Caco-2 (cell line): ENCODE measurements around the gene RUFY3. TPM values are rescaled to one million over a fixed set of nuclear protein-coding genes. Genes with fewer than 3 reads are reported as not detected.

Experiments used
- BruUV-seq: library from RNA; stranded (reverse); fragments of 400-500 nt; replicated peaks from 2 replicates; lab custom pipeline; 2021; lab: Mats Ljungman, UMichigan
- CTCF ChIA-PET: fragments of 300-600 bp; sonication (Branson Sonifier 250); formaldehyde crosslinking; loops from one replicate; lab custom pipeline; 2022; ENCODE audit warnings: antibody characterized with exemption; lab: Charles Lee
- POLR2A ChIA-PET: fragments of 300-600 bp; sonication (Branson Sonifier 250); formaldehyde crosslinking; loops from one replicate; lab custom pipeline; 2022; ENCODE audit warnings: antibody characterized with exemption; lab: Charles Lee
- DNase-seq, 2 experiments: peaks; one replicate each; pipeline versions ENCODE4 v3.0.0 to v3.0.0-alpha.2; 2020 to 2022
- H3K27me3 ChIP-seq: replicated peaks from 2 replicates; pipeline ENCODE4 v1.6.0; 2011; ENCODE audit warnings: low read length; ENCODE audit not compliant: control insufficient read depth, insufficient read depth
- H3K36me3 ChIP-seq: 2 replicates; pipeline ENCODE4 v1.5.1; 2011; ENCODE audit warnings: low read length; ENCODE audit not compliant: control insufficient read depth, insufficient read depth
- H3K4me1 ChIP-seq: fragments of 250-450 bp; sonication (Bioruptor Pico); 2 replicates; pipeline ENCODE4 v1.5.1; 2020; ENCODE audit warnings: mild to moderate bottlenecking
- H3K4me3 ChIP-seq: 2 replicates; pipeline ENCODE4 v1.5.1; 2011; ENCODE audit warnings: low read depth, mild to moderate bottlenecking, control low read depth, low read length
- H3K9me3 ChIP-seq: fragments of 250-450 bp; sonication (Bioruptor Pico); 2 replicates; pipeline ENCODE4 v1.5.1; 2020; ENCODE audit warnings: mild to moderate bottlenecking, moderate library complexity
- H3K27ac Mint-ChIP-seq: one replicate; pipeline ENCODE4 v1.8.0; 2022; ENCODE audit warnings: mixed read lengths; ENCODE audit not compliant: unreplicated experiment
- H3K27me3 Mint-ChIP-seq: one replicate; pipeline ENCODE4 v1.8.0; 2022; ENCODE audit warnings: mixed read lengths; ENCODE audit not compliant: insufficient read depth, unreplicated experiment
- H3K36me3 Mint-ChIP-seq: one replicate; pipeline ENCODE4 v1.8.0; 2022; ENCODE audit warnings: mild to moderate bottlenecking, mixed read lengths; ENCODE audit not compliant: insufficient read depth, unreplicated experiment
- H3K4me1 Mint-ChIP-seq: one replicate; pipeline ENCODE4 v1.8.0; 2022; ENCODE audit warnings: low read depth, mixed read lengths; ENCODE audit not compliant: unreplicated experiment
- H3K4me3 Mint-ChIP-seq: one replicate; pipeline ENCODE4 v1.8.0; 2022; ENCODE audit warnings: mild to moderate bottlenecking, moderate library complexity, mixed read lengths; ENCODE audit not compliant: unreplicated experiment
- H3K9me3 Mint-ChIP-seq: one replicate; pipeline ENCODE4 v1.8.0; 2022; ENCODE audit warnings: mixed read lengths; ENCODE audit not compliant: unreplicated experiment
- intact Hi-C: fragments of 100-400 bp; cut with micrococcal nuclease; formaldehyde crosslinking; loops from one replicate; pipeline ENCODE4 v1.10.0; 2022; ENCODE audit not compliant: unreplicated experiment
- total RNA-seq: library from RNA; stranded (reverse); gene quantifications from 2 replicates; pipeline ENCODE4 v1.2.3, GENCODE V29; 2022
- TF ChIP-seq, protein P1 (sequence below), 2 experiments: fragments of 200-600 bp in 1 of 2; IDR thresholded peaks; 1 replicate in 1 of 2; 2 replicates in 1 of 2; pipeline versions ENCODE4 v1.5.1 to v1.8.0; 2011 to 2022; ENCODE audit warnings: antibody characterized with exemption in 1 of 2, control low read depth in 1 of 2, inconsistent platforms in 1 of 2, low read depth in 1 of 2, low read length in 1 of 2, mild to moderate bottlenecking in 1 of 2, moderate library complexity in 1 of 2; ENCODE audit not compliant: insufficient read depth in 1 of 2, severe bottlenecking in 1 of 2, unreplicated experiment in 1 of 2

RUFY3 gene
- total RNA-seq, 1 experiment from 2014 or later = 36.6 TPM

DNA sequence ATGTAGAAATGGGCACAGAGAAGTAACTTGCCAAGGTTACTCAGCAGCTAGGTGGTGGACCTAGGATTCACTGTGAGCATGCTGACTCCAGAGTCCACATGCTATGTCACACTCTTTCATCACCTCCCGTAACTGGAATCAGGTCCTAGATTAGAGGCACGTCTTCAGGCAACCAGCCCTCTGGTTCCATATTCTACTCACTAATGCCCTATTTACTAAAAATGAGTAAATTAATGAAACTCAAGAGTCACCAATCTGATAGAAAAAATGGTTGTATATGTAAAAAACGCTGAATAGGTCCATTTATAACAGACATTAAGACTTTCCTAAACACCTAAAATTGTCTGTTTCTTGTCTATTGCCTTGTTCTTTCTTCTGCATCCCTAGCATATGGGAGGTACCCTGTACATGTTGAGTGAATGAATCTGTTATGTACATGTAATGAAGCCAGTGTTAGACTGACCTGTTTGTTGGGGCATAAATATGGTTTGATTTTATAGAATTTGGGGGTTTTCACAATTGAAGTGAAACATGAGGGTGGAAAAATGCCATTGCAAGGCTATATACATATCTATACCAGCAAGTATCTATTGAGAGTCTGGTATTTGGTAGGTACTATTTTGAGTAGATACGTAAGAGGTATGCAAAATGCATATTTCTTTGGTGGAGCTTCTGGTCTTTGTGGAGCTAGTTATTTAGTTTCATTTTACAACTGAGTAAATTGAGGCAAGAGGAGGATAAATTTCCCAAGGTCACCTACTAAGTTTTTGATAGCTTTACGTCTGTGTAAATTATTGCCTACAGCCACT, 7.5 kb upstream of the RUFY3 start:
- no peak overlapping the region for H3K4me3 Mint-ChIP-seq
- no peak overlapping the region for H3K27ac Mint-ChIP-seq
- no peaks in the 10 kb centered on the region for H3K27me3 Mint-ChIP-seq
- TF ChIP-seq, protein P1, sequence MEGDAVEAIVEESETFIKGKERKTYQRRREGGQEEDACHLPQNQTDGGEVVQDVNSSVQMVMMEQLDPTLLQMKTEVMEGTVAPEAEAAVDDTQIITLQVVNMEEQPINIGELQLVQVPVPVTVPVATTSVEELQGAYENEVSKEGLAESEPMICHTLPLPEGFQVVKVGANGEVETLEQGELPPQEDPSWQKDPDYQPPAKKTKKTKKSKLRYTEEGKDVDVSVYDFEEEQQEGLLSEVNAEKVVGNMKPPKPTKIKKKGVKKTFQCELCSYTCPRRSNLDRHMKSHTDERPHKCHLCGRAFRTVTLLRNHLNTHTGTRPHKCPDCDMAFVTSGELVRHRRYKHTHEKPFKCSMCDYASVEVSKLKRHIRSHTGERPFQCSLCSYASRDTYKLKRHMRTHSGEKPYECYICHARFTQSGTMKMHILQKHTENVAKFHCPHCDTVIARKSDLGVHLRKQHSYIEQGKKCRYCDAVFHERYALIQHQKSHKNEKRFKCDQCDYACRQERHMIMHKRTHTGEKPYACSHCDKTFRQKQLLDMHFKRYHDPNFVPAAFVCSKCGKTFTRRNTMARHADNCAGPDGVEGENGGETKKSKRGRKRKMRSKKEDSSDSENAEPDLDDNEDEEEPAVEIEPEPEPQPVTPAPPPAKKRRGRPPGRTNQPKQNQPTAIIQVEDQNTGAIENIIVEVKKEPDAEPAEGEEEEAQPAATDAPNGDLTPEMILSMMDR (IDR thresholded peaks at IDR 0.05; ENCODE audit: insufficient read depth in 1 of 2, low read depth in 1 of 2, low read length in 1 of 2, severe bottlenecking in 1 of 2, unreplicated experiment in 1 of 2) = no peak
- H3K4me1 Mint-ChIP-seq = peaks cover 15% of the 10 kb centered on the region
- H3K36me3 Mint-ChIP-seq = no peaks in the 10 kb centered on the region
- CTCF ChIA-PET = no interaction called here
- no TSS peak for BruUV-seq
- DNase-seq = peak in 1 of 2 experiments; percentile 31
- POLR2A ChIA-PET = no interaction called here
- peaks cover 10% of the 10 kb centered on the region for H3K4me1 ChIP-seq
- H3K36me3 ChIP-seq = no peaks in the 10 kb centered on the region
- no peak overlapping the region for H3K4me3 ChIP-seq
- H3K27me3 ChIP-seq = no peaks in the 10 kb centered on the region
- H3K9me3 ChIP-seq = no peaks in the 10 kb centered on the region
- H3K9me3 Mint-ChIP-seq = no peaks in the 10 kb centered on the region
- intact Hi-C loops = no loop called here

GRCh38 chr4:70715097-70715496, 6.7 kb upstream of the RUFY3 start:
- BruUV-seq = no TSS peak
- H3K36me3 Mint-ChIP-seq = no peaks in the 10 kb centered on the region
- peaks cover 10% of the 10 kb centered on the region for H3K4me1 ChIP-seq
- CTCF ChIA-PET = no interaction called here
- POLR2A ChIA-PET = no interaction called here
- no peaks in the 10 kb centered on the region for H3K9me3 Mint-ChIP-seq
- no peaks in the 10 kb centered on the region for H3K27me3 ChIP-seq
- no peaks in the 10 kb centered on the region for H3K9me3 ChIP-seq
- no peak overlapping the region for H3K4me3 ChIP-seq
- H3K4me1 Mint-ChIP-seq = peaks cover 8% of the 10 kb centered on the region
- intact Hi-C loops = no loop called here
- no peak overlapping the region for H3K27ac Mint-ChIP-seq
- H3K4me3 Mint-ChIP-seq = no peak overlapping the region
- TF ChIP-seq, protein P1 (IDR thresholded peaks at IDR 0.05; ENCODE audit: insufficient read depth in 1 of 2, low read depth in 1 of 2, low read length in 1 of 2, severe bottlenecking in 1 of 2, unreplicated experiment in 1 of 2) = no peak
- no peak for DNase-seq
- no peaks in the 10 kb centered on the region for H3K27me3 Mint-ChIP-seq
- no peaks in the 10 kb centered on the region for H3K36me3 ChIP-seq

GRCh38 chr4:70718811-70719604, 2.8 kb upstream of the RUFY3 start:
- Histone ChIP-seq H3K27me3 (no peaks in the 10 kb centered on the region), H3K36me3 (no peaks in the 10 kb centered on the region), H3K4me3 (no peak overlapping the region), H3K9me3 (no peaks in the 10 kb centered on the region), H3K4me1 (no peaks in the 10 kb centered on the region)
- BruUV-seq = no TSS peak
- POLR2A ChIA-PET = no interaction called here
- no peaks in the 10 kb centered on the region for H3K4me1 Mint-ChIP-seq
- no peaks in the 10 kb centered on the region for H3K27me3 Mint-ChIP-seq
- no peak overlapping the region for H3K27ac Mint-ChIP-seq
- H3K4me3 Mint-ChIP-seq = no peak overlapping the region
- no peaks in the 10 kb centered on the region for H3K36me3 Mint-ChIP-seq
- TF ChIP-seq, protein P1 (IDR thresholded peaks at IDR 0.05; ENCODE audit: insufficient read depth in 1 of 2, low read depth in 1 of 2, low read length in 1 of 2, severe bottlenecking in 1 of 2, unreplicated experiment in 1 of 2) = no peak
- H3K9me3 Mint-ChIP-seq = no peaks in the 10 kb centered on the region
- intact Hi-C loops = no loop called here
- CTCF ChIA-PET = no interaction called here
- DNase-seq = peak in 1 of 2 experiments; percentile 9
